ENCODE results near the gene LRRC23. TPM values are rescaled to one million over a fixed set of nuclear protein-coding genes. Genes with fewer than 3 reads are reported as not detected.

Gene LRRC23
- total RNA-seq, 3 donors from 2014 or later (not counting 1 experiment from before 2014, with no cell fraction given): 8.1 to 16.8 (median 9.8) TPM

GRCh38 chr12:6959805-6960592, 55.4 kb downstream of the LRRC23 start:
- DNase-seq (no peak), ATAC-seq (no peak)
- no peaks in the 10 kb centered on the region for H3K36me3 Mint-ChIP-seq
- peak overlapping the region; percentile 22 for H3K4me3 ChIP-seq (ENCODE audit: low read length)
- H3K9me3 ChIP-seq (ENCODE audit: control insufficient read depth, insufficient read depth, low read length): no peaks in the 10 kb centered on the region
- TF ChIP-seq, protein P1, sequence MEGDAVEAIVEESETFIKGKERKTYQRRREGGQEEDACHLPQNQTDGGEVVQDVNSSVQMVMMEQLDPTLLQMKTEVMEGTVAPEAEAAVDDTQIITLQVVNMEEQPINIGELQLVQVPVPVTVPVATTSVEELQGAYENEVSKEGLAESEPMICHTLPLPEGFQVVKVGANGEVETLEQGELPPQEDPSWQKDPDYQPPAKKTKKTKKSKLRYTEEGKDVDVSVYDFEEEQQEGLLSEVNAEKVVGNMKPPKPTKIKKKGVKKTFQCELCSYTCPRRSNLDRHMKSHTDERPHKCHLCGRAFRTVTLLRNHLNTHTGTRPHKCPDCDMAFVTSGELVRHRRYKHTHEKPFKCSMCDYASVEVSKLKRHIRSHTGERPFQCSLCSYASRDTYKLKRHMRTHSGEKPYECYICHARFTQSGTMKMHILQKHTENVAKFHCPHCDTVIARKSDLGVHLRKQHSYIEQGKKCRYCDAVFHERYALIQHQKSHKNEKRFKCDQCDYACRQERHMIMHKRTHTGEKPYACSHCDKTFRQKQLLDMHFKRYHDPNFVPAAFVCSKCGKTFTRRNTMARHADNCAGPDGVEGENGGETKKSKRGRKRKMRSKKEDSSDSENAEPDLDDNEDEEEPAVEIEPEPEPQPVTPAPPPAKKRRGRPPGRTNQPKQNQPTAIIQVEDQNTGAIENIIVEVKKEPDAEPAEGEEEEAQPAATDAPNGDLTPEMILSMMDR (IDR thresholded peaks at IDR 0.05): no peak
- no peaks in the 10 kb centered on the region for H3K9me3 Mint-ChIP-seq
- peak overlapping the region; percentile 96 for H3K27ac ChIP-seq (ENCODE audit: low read length)
- H3K36me3 ChIP-seq (ENCODE audit: control insufficient read depth, insufficient read depth, low read length): peaks cover 61% of the 10 kb centered on the region
- peaks cover 87% of the 10 kb centered on the region for H3K4me1 ChIP-seq (ENCODE audit: control insufficient read depth, insufficient read depth, low read length)
- H3K4me3 Mint-ChIP-seq: peak overlapping the region; percentile 85
- 81% methylated on average over 22 of the region's 26 CpGs for WGBS (ENCODE audit: insufficient coverage)
- peak overlapping the region; percentile 98 to 99 for H3K27ac Mint-ChIP-seq
- H3K4me1 Mint-ChIP-seq: peaks cover 58 to 72% of the 10 kb centered on the region in 2 donors
- no peaks in the 10 kb centered on the region for H3K27me3 ChIP-seq (ENCODE audit: control insufficient read depth, insufficient read depth, low read length)
- intact Hi-C loops (cut with micrococcal nuclease): loop anchor here (1.0 kb wide), 2 partner anchors 11 to 16 kb away; partner anchors contain the start of gene C12orf57
- no peaks in the 10 kb centered on the region for H3K27me3 Mint-ChIP-seq (ENCODE audit: low read depth in 2 of 2)

DNA sequence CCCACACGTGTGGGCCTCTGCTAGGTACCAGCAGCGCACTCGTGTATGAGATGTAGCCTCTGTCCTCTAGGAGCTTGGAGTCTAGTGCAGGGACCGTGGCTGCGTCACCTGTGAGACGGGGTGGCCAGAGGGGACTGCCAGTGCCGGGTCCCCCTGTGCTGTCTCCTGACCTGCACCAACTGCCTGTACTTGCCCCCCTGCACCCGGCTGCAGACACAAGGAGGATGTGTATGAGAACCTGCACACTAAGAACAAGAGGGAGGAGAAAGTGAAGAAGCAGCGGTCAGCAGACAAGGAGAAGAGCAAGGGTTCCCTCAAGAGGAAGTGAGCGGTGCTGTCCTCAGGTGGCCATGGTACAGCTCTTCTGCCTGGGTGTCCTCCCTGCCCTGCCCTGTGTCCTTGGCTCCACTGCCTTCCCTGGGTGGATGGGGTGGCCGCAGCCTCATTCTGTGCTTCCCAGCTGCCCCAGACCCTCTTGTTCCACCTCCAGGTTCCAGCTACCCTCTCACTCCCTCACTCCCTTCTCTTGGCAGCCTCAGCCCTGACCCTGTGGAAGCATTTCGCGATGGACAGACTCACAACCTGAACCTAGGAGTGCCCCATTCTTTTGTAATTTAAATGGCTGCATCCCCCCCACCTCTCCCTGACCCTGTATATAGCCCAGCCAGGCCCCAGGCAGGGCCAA, 56.1 kb downstream of the LRRC23 start:
- Histone ChIP-seq H3K9me3 (ENCODE audit: control insufficient read depth, insufficient read depth, low read length) (no peaks in the 10 kb centered on the region), H3K4me1 (ENCODE audit: control insufficient read depth, insufficient read depth, low read length) (peaks cover 83% of the 10 kb centered on the region), H3K4me3 (ENCODE audit: low read length) (no peak overlapping the region), H3K36me3 (ENCODE audit: control insufficient read depth, insufficient read depth, low read length) (peaks cover 60% of the 10 kb centered on the region), H3K27ac (ENCODE audit: low read length) (peak overlapping the region; percentile 96), H3K27me3 (ENCODE audit: control insufficient read depth, insufficient read depth, low read length) (no peaks in the 10 kb centered on the region)
- no peaks in the 10 kb centered on the region for H3K27me3 Mint-ChIP-seq (ENCODE audit: low read depth in 2 of 2)
- peak overlapping the region; percentile 98 to 99 for H3K27ac Mint-ChIP-seq
- DNase-seq (peak in 1 of 2 donors; percentile 68), ATAC-seq (peak; percentile 15 to 47 (median 22))
- H3K4me1 Mint-ChIP-seq: peaks cover 58 to 70% of the 10 kb centered on the region in 2 donors
- TF ChIP-seq, protein P1 (IDR thresholded peaks at IDR 0.05): peak; percentile 23
- no peaks in the 10 kb centered on the region for H3K36me3 Mint-ChIP-seq
- 53% methylated on average over 13 of the region's 13 CpGs for WGBS (ENCODE audit: insufficient coverage)
- peak overlapping the region; percentile 85 for H3K4me3 Mint-ChIP-seq
- intact Hi-C loops (cut with micrococcal nuclease): loop anchor here (1.0 kb wide), 1 partner anchor 8 kb away; no protein-coding TSS in a partner anchor
- no peaks in the 10 kb centered on the region for H3K9me3 Mint-ChIP-seq

GRCh38 chr12:6961278-6961694, 56.7 kb downstream of the LRRC23 start:
- peak; percentile 74 to 97 for DNase-seq
- TF ChIP-seq, protein P1 (IDR thresholded peaks at IDR 0.05): no peak
- Mint-ChIP-seq H3K27me3 (ENCODE audit: low read depth in 2 of 2) (no peaks in the 10 kb centered on the region), H3K36me3 (peaks cover 3% of the 10 kb centered on the region), H3K27ac (peak overlapping the region; percentile 98 to 99), H3K4me3 (peak overlapping the region; percentile 85), H3K4me1 (peaks cover 53 to 64% of the 10 kb centered on the region in 2 donors), H3K9me3 (no peaks in the 10 kb centered on the region)
- intact Hi-C loops (cut with micrococcal nuclease): loop anchor here (1.0 kb wide), 1 partner anchor 9 kb away; no protein-coding TSS in a partner anchor
- WGBS (ENCODE audit: insufficient coverage): 11% methylated on average over 24 of the region's 24 CpGs
- Histone ChIP-seq H3K27ac (ENCODE audit: low read length) (peak overlapping the region; percentile 96), H3K27me3 (ENCODE audit: control insufficient read depth, insufficient read depth, low read length) (no peaks in the 10 kb centered on the region), H3K4me1 (ENCODE audit: control insufficient read depth, insufficient read depth, low read length) (peaks cover 77% of the 10 kb centered on the region), H3K4me3 (ENCODE audit: low read length) (no peak overlapping the region), H3K36me3 (ENCODE audit: control insufficient read depth, insufficient read depth, low read length) (peaks cover 60% of the 10 kb centered on the region), H3K9me3 (ENCODE audit: control insufficient read depth, insufficient read depth, low read length) (no peaks in the 10 kb centered on the region)
- peak; percentile 61 to 85 (median 73) for ATAC-seq
